GM15510 (cell line): ENCODE data around the gene SORL1.

Experiments used
- POLR2A ChIP-seq: IDR thresholded peaks from 3 replicates; pipeline ENCODE4 v1.6.1; 2011; ENCODE audit warnings: borderline replicate concordance; ENCODE audit not compliant: insufficient read length; ENCODE audit errors: extremely low read depth

The SORL1 gene

GRCh38 chr11:121644187-121644512 lies 192.0 kb downstream of the SORL1 start:
- TF ChIP-seq POLR2A, result no peak

DNA sequence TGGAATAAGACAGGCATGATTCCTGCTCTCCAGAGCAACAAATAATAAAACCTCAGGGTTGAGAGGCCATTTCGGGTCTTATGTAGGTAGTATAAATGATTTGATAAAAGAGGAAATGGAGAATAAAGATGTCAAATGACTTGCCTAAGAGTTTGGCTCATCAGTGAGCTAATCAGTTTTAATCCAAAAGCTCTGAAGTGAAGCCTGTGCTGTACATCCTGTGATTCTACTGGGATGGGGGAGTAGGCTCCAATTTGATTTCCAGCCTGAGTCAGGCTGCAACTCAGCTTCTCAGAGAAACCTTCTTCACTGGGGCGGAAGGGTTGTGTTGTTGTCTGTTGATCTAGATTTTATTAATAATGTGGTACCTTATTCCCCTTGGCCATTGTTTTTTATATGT lies 192.9 kb downstream of the SORL1 start:
- no peak for TF ChIP-seq POLR2A

GRCh38 chr11:121645596-121645995 lies 193.5 kb downstream of the SORL1 start:
- TF ChIP-seq POLR2A, result no peak

GRCh38 chr11:121648306-121648705 lies 196.2 kb downstream of the SORL1 start:
- TF ChIP-seq POLR2A, result no peak

DNA sequence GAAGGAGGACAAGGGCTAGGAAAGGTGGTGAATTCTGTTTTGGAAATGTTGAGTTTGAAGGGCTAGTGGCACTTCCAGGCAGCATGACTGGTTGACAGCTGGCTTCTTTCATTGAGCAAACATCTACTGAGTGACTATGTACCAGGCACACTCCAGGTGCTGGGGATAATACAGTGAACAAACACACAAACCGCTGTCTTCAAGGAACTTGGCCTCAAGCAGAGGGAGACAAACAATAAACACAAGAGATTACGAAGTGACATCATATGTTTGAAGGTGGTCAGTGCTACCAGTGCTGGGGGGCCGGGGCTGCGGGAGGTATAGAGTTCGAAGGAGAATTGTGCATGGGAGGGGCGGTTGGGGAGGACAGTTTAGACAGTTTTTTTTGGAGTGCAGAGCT lies 197.7 kb downstream of the SORL1 start:
- TF ChIP-seq POLR2A, result no peak

GRCh38 chr11:121650351-121651256 lies 198.5 kb downstream of the SORL1 start:
- TF ChIP-seq POLR2A, result no peak

- no peak for TF ChIP-seq POLR2A
Observed at GRCh38 chr11:121651257-121651605, 199.1 kb downstream of the SORL1 start.

DNA sequence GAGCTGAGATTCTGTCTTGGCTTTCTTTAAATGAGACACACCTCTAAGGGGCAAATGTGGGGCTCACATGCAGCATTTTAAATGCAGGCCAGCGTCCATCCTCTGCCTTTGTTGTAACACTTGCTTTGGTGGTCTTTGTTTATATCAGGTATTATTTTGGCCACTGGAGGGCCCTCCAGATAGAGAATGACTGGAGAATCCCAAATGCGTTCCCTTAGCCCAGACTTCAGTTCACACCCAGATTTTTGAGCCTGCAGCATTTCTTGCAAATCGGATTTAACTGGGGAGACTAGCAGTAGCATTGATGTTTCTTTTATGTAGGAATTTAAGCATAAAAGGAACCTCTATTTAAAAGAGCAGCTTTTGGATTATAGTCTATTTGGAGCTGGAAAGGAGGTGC lies 200.9 kb downstream of the SORL1 start:
- no peak for TF ChIP-seq POLR2A

DNA sequence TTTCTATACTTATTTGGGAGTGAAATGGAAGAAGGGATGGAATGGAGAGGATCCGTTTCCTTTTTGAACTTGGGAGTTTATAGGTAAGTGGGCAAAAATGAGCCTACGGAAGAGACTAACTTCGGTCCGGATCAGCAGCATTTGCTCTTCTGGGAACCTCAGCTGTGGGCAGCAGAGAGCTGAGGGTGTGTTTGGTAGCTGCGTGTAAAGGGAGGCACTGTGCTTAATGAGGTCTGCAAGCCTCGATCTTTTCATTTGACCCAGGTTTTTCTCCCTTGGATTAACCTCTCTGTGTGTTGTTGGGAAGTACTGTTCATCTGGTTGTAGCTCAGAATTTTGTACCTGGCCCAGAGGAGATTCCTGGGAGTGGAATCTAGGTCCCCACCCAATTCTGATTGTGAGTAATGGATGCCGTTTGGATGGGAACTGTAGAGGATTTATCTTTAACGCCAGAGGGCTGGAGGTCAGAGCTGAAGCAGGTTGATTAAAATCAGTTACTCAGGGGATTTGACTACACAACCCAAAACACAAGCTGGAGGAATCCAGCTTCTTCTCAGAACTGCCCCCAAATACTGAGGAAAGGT lies 202.2 kb downstream of the SORL1 start:
- TF ChIP-seq POLR2A, result no peak

DNA sequence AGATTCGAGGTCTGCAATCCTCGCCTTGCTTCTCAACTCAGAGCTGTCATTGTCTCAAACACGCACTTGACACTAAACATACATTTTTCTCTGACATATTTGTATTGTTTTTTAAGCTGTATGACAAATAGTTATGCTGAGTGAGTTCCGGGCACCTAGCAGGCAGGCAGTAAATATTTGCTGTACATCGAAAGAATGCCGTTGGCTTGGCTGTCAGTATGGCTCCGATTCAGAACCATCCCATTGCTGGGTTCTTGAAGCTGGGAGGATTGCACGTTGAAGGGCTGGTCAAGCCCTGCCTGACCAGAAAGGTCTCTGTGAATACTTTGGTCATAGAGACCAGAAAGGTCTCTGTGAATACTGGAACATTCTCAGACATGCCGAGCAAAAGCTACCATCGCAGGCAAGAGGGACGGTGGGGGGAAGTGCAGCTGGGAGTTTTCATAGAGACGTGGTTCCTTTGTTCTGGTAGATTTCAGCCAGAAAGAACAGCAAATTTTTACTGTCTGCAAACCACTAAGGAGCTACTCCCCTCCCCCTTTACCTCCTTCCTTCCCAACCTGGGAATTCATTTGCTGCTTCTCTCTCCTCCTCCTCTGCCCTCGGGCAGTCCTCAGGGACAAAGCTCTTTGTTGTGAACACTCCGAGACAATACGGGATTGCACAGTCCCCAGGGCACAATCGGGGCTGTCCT lies 202.9 kb downstream of the SORL1 start:
- no peak for TF ChIP-seq POLR2A

DNA sequence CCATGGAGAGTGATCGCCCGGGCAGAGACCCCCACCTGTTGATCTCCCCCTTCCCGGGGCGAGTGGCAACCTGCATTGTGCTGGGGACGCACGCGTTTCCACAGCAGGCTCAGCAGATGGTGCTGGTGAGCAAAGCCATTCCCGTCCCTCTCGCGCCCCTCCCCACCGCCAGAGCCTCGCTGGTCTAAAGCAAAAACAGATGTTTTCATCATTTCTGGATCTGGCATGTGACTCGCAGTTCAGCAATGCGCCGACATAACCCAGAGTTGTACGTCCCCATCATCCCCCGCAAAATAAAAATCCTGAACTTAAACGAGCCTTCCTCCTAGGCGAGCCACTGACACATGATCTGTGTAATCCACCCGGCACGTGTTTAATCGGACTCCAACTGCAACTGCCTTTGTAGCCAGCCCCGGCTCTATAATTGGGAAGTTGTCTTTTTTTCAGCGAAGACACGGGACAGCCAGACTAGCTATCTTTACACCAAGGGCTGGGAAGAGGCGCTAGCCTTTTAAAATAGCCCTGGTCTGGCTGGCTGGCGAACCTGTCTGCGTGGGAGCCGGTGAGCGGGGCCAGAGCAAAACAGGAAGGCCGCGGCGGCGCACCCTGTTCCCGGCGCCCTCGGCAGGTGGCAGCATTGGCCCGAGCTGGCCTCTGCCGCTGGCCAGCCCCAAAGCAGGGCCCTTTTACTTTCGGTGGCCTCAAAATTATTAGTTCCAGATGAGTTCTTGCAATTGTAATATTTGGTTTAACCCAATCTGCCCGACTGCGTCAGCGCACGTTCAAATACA lies 203.6 kb downstream of the SORL1 start:
- TF ChIP-seq POLR2A, result no peak

DNA sequence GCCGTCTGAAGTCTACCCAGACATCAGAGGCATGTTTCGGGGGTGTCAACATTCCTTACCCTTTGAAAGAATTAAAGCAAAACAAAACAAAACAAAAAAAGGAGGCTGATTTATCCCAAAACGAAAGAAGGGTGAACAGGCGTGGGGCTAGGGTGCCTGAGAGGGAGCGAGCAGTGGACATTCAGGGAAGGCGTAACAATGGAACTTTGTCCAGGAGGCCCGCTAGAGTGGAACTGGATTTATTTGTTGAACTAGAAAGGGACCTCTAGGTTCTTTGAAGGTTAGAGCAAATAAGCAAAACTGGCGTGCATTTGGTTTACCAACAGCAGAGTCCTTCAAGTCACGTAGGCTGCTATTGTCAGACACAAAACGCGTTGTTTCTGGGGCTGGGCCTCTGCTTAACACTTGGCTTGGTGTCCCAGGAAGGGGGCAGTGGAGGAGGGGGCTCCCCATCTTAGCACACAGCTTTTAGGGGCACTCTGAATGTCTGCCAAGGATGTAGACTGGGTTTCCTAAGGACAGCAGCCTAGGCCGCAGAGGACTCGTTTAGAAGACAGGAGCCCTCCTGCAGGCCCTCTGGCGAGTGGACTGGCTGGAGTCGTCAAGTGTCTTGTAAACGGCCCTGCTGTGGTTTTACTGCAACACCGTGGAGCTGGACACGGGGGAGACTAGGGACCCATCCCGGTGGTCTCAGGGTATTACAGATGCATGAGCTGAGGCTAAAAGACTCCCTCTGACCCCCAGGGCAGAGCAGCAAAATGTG lies 204.4 kb downstream of the SORL1 start:
- no peak for TF ChIP-seq POLR2A

DNA sequence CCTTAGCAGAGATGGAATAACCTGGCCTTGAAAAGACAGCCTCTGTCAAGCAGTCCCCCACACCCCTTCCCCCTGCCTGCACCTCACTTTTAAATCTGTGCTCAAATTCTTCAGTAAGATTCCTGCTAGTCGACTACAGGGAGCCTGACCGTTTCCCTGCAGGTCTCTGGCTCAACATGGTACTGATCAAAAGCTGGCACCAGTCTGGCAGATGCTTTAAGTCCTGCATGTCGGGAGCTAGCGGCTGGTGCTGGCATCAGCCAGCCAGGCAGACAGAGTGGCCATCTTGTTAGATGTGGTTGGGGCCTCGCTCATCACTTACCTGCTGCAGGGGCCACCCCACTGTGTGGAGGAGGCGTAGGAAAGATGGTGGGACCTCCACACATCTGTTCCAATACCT lies 205.0 kb downstream of the SORL1 start:
- no peak for TF ChIP-seq POLR2A

GRCh38 chr11:121659811-121660210 lies 207.7 kb downstream of the SORL1 start:
- no peak for TF ChIP-seq POLR2A
